Measurements from ENCODE around the gene FBXO42. TPM values are rescaled to one million over a fixed set of nuclear protein-coding genes. Genes with fewer than 3 reads are reported as not detected.

Gene FBXO42
- polyA plus RNA-seq, 3 donors = 11.6 to 18.4 (median 16.9) TPM

DNA sequence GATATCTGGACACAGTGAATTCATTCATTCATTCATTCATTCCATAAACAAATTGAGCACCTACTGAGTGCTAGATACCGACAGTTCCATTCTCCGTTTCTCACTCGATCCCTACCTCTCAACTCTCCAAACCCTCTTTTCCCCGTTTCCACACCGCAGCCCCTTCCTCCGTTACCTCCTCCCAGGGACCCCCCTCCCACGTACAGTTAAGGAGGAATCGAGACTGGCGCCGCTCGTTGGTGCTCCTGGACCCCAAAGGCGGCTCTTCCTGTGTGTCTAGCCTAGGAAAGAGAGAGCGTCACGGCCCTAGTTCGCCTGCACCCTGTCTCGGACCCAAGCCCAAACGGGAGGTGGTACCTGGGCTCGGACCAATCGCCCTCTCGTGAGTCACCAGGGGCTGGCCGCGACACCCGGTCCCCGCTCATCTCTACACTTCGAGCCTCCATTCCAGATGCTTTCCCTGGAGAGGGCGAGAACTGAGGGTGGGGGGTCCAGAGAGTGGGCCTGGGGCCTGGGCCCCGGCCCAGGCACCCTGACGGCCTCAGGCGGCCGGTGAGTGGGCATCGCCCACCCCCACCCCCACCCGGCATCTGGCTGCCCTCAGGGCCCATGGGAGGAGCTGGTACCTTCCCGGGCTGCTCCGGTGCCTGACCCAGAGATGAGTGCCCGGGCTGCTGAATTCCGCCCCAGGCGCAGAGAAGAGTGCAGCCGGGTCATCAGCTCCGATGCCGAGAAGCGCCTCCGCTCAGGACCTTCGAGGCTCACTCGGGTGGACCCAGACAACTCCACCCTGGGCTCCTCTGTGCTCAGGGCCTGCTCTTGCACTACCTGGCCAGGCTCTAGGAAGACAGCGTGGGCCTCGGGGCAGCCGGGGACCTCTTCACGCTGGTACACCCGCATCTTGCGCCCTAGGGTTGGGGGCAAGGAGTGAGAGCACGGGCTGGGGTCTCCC, 144.7 kb downstream of the FBXO42 start:
- DNase-seq = no peak
- Histone ChIP-seq H3K27me3 (ENCODE audit: control insufficient read depth in 2 of 2, insufficient read depth in 2 of 2, low read length in 2 of 2) (no peaks in the 10 kb centered on the region), H4K20me1 (ENCODE audit: insufficient read depth, low read length) (no peaks in the 10 kb centered on the region), H3K4me3 (replicated peaks in 1 of 3; ENCODE audit: low read depth in 2 of 3, low read length in 3 of 3) (peak overlapping the region; percentile 42 to 80 (median 52)), H3K4me2 (replicated peaks; ENCODE audit: extremely low read depth, low read length, poor library complexity, severe bottlenecking) (peak overlapping the region; percentile 98), H3K27ac (ENCODE audit: low read depth in 1 of 2, low read length in 2 of 2) (peak overlapping the region; percentile 66 to 76), H2AFZ (ENCODE audit: insufficient read depth, low read depth, low read length, poor library complexity, severe bottlenecking) (peak overlapping the region; percentile 84), H3K9ac (ENCODE audit: insufficient read depth, low read length, poor library complexity, severe bottlenecking) (peak overlapping the region; percentile 67), H3K9me3 (replicated peaks in 1 of 2; ENCODE audit: control insufficient read depth in 1 of 2, insufficient read depth in 1 of 2, low read length in 2 of 2) (no peaks in the 10 kb centered on the region), H3K36me3 (replicated peaks in 1 of 2; ENCODE audit: control insufficient read depth in 1 of 2, insufficient read depth in 2 of 2, low read length in 2 of 2) (no peaks in the 10 kb centered on the region), H3K79me2 (ENCODE audit: insufficient read depth, low read length) (no peaks in the 10 kb centered on the region), H3K4me1 (ENCODE audit: control insufficient read depth in 1 of 2, insufficient read depth in 2 of 2, low read length in 2 of 2) (peaks cover 22 to 26% of the 10 kb centered on the region in 2 donors)
- H3K9me3 Mint-ChIP-seq = no peaks in the 10 kb centered on the region
- peaks cover 7 to 15% of the 10 kb centered on the region in 2 donors for H3K36me3 Mint-ChIP-seq
- intact Hi-C loops (cut with micrococcal nuclease) = no loop called here
- H3K27me3 Mint-ChIP-seq (ENCODE audit: low read depth in 3 of 3) = peaks cover 0 to 4% (median 1%) of the 10 kb centered on the region in 3 donors
- peaks cover 13% of the 10 kb centered on the region for H3K4me1 Mint-ChIP-seq
- peak overlapping the region; percentile 85 to 96 (median 95) for H3K27ac Mint-ChIP-seq
- H3K4me3 Mint-ChIP-seq = peak overlapping the region; percentile 87 to 94
- WGBS (ENCODE audit: insufficient coverage) = 53% methylated on average over 37 of the region's 51 CpGs
- TF ChIP-seq CTCF (IDR thresholded peaks at IDR 0.05) = no peak

- WGBS (ENCODE audit: insufficient coverage) = under 1% methylated on average over 65 of the region's 87 CpGs
- peak; percentile 94 to 97 (median 94) for DNase-seq
- H3K4me3 Mint-ChIP-seq = peak overlapping the region; percentile 87 to 94
- no peaks in the 10 kb centered on the region for H3K27me3 ChIP-seq (ENCODE audit: control insufficient read depth in 2 of 2, insufficient read depth in 2 of 2, low read length in 2 of 2)
- H3K27ac Mint-ChIP-seq = peak overlapping the region; percentile 85 to 96 (median 95)
- H3K27me3 Mint-ChIP-seq (ENCODE audit: low read depth in 3 of 3) = peaks cover 0 to 4% (median 1%) of the 10 kb centered on the region in 3 donors
- peaks cover 13% of the 10 kb centered on the region for H3K4me1 Mint-ChIP-seq
- intact Hi-C loops (cut with micrococcal nuclease) = no loop called here
- no peak for TF ChIP-seq CTCF (IDR thresholded peaks at IDR 0.05)
- H3K36me3 Mint-ChIP-seq = peaks cover 7 to 16% of the 10 kb centered on the region in 2 donors
- H3K79me2 ChIP-seq (ENCODE audit: insufficient read depth, low read length) = no peaks in the 10 kb centered on the region
- no peaks in the 10 kb centered on the region for H3K9me3 Mint-ChIP-seq
- peak overlapping the region; percentile 98 for H3K4me2 ChIP-seq (replicated peaks; ENCODE audit: extremely low read depth, low read length, poor library complexity, severe bottlenecking)
- no peaks in the 10 kb centered on the region for H3K9me3 ChIP-seq (replicated peaks in 1 of 2; ENCODE audit: control insufficient read depth in 1 of 2, insufficient read depth in 1 of 2, low read length in 2 of 2)
- H3K4me1 ChIP-seq (ENCODE audit: control insufficient read depth in 1 of 2, insufficient read depth in 2 of 2, low read length in 2 of 2) = peaks cover 22 to 26% of the 10 kb centered on the region in 2 donors
- peak overlapping the region; percentile 42 to 80 (median 52) for H3K4me3 ChIP-seq (replicated peaks in 1 of 3; ENCODE audit: low read depth in 2 of 3, low read length in 3 of 3)
- H2AFZ ChIP-seq (ENCODE audit: insufficient read depth, low read depth, low read length, poor library complexity, severe bottlenecking) = peak overlapping the region; percentile 89
- H4K20me1 ChIP-seq (ENCODE audit: insufficient read depth, low read length) = no peaks in the 10 kb centered on the region
- H3K36me3 ChIP-seq (replicated peaks in 1 of 2; ENCODE audit: control insufficient read depth in 1 of 2, insufficient read depth in 2 of 2, low read length in 2 of 2) = no peaks in the 10 kb centered on the region
- H3K27ac ChIP-seq (ENCODE audit: low read depth in 1 of 2, low read length in 2 of 2) = peak overlapping the region; percentile 66 to 82
- peak overlapping the region; percentile 67 for H3K9ac ChIP-seq (ENCODE audit: insufficient read depth, low read length, poor library complexity, severe bottlenecking)
Measured at GRCh38 chr1:16206547-16207317, 145.5 kb downstream of the FBXO42 start.

All from CD14-positive monocyte (primary cell).